HCT116 (cell line): ENCODE measurements around the gene TBX5. TPM values are rescaled to one million over a fixed set of nuclear protein-coding genes. Genes with fewer than 3 reads are reported as not detected.
A peak's percentile ranks its signal among the peaks of the same experiment; 100 is the strongest.
"Not testable (repeated sequence)": the region's sequence is repeated elsewhere in the genome, so short reads cannot be mapped to it uniquely, and the experiment has no call there.

Experiments used
- ATAC-seq: fragments of 200-7000 bp; cut with Tn5 transposase; 2 replicates; pipeline ENCODE4 v1.9.1; 2020; ENCODE audit warnings: mild to moderate bottlenecking, moderate library complexity
- BruUV-seq: library from RNA; stranded (reverse); fragments of 400-500 nt; replicated peaks from 2 replicates; lab custom pipeline; 2021; lab: Mats Ljungman, UMichigan
- CTCF ChIA-PET: fragments of 300-600 bp; sonication (Branson Sonifier 250); formaldehyde crosslinking; loops from one replicate; lab custom pipeline; 2021; ENCODE audit warnings: antibody characterized with exemption; lab: Charles Lee
- POLR2A ChIA-PET: fragments of 300-600, 350-600 bp; sonication (Branson Sonifier 250); formaldehyde crosslinking; loops from one replicate; lab custom pipeline; 2021; ENCODE audit warnings: antibody characterized with exemption; lab: Charles Lee
- RAD21 ChIA-PET, 2 experiments: fragments of 300-600 bp; sonication (Branson Sonifier 250); formaldehyde crosslinking; loops; one replicate each; lab custom pipeline; 2023; ENCODE audit warnings: low total read pairs in 2 of 2; ENCODE audit not compliant: uncharacterized antibody in 2 of 2, unreplicated experiment in 2 of 2, low non-redundant PET in 1 of 2; lab: Charles Lee
- DNase-seq: peaks from one replicate; pipeline ENCODE4 v3.0.0-alpha.2; 2010; ENCODE audit warnings: low read depth, low spot score
- H2AFZ ChIP-seq: fragments of 200-600 bp; shearing (Covaris generic), sonication (generic); 2 replicates; pipeline ENCODE4 v1.6.1; 2017; ENCODE audit warnings: low read depth, mixed run types, mixed read lengths, antibody characterized with exemption, low read length; ENCODE audit not compliant: poor library complexity, severe bottlenecking
- H3K27ac ChIP-seq: 2 replicates; pipeline ENCODE4 v1.5.1; 2012; ENCODE audit warnings: low read depth, low read length
- H3K27me3 ChIP-seq: fragments of 200-600 bp; sonication (generic); 2 replicates; pipeline ENCODE4 v1.6.1; 2016; ENCODE audit warnings: mixed run types, low read length, mixed read lengths; ENCODE audit not compliant: insufficient read depth
- H3K36me3 ChIP-seq, 2 experiments: fragments of 200-500 bp in 1 of 2; fragments of 200-600 bp in 1 of 2; sonication (Bioruptor generic) in 1 of 2; sonication (generic) in 1 of 2; 2 replicates each; pipeline versions ENCODE4 v1.5.1 to v1.6.1; 2014 to 2016; ENCODE audit warnings: low read length in 2 of 2, inconsistent platforms in 1 of 2, mixed read lengths in 1 of 2, mixed run types in 1 of 2; ENCODE audit not compliant: insufficient read depth in 2 of 2, control insufficient read depth in 1 of 2
- H3K4me1 ChIP-seq, 2 experiments: fragments of 200-600 bp in 1 of 2; sonication (generic) in 1 of 2; 2 replicates each; pipeline versions ENCODE4 v1.5.1 to v1.6.1; 2012 to 2017; ENCODE audit warnings: low read length in 2 of 2, inconsistent platforms in 1 of 2, mild to moderate bottlenecking in 1 of 2, mixed read lengths in 1 of 2, mixed run types in 1 of 2, moderate library complexity in 1 of 2; ENCODE audit not compliant: insufficient read depth in 2 of 2, control insufficient read depth in 1 of 2
- H3K4me2 ChIP-seq: fragments of 200-600 bp; sonication (generic); 2 replicates; pipeline ENCODE4 v1.6.1; 2017; ENCODE audit warnings: mixed run types, low read length, mixed read lengths
- H3K4me3 ChIP-seq, 2 experiments: fragments of 200-600 bp in 1 of 2; sonication (generic) in 1 of 2; replicated peaks in 1 of 2; 2 replicates each; pipeline ENCODE4 v1.5.1; 2011 to 2016; ENCODE audit warnings: low read length in 2 of 2, control low read depth in 1 of 2, low read depth in 1 of 2, mild to moderate bottlenecking in 1 of 2, mixed read lengths in 1 of 2, mixed run types in 1 of 2
- H3K79me2 ChIP-seq: fragments of 200-600 bp; sonication (generic); 2 replicates; pipeline ENCODE4 v1.6.1; 2017; ENCODE audit warnings: mild to moderate bottlenecking, mixed run types, low read length, moderate library complexity, mixed read lengths; ENCODE audit not compliant: insufficient read depth
- H3K9ac ChIP-seq: fragments of 200-600 bp; sonication (generic); 2 replicates; pipeline ENCODE4 v1.6.1; 2016; ENCODE audit warnings: low read length, mixed read lengths
- H3K9me2 ChIP-seq: fragments of 200-600 bp; sonication (generic), shearing (Covaris generic); 2 replicates; pipeline ENCODE4 v1.6.1; 2017; ENCODE audit warnings: mixed run types, mild to moderate bottlenecking, moderate library complexity; ENCODE audit not compliant: insufficient read depth
- H3K9me3 ChIP-seq, 2 experiments: fragments of 200-500 bp in 1 of 2; fragments of 200-600 bp in 1 of 2; sonication (Bioruptor generic) in 1 of 2; sonication (generic) in 1 of 2; 2 replicates each; pipeline ENCODE4 v1.6.1; 2014 to 2017; ENCODE audit warnings: low read length in 2 of 2, mixed read lengths in 2 of 2, inconsistent platforms in 1 of 2, low read depth in 1 of 2, mild to moderate bottlenecking in 1 of 2, mixed run types in 1 of 2, moderate library complexity in 1 of 2; ENCODE audit not compliant: control insufficient read depth in 1 of 2, insufficient read depth in 1 of 2
- H4K20me1 ChIP-seq: fragments of 200-600 bp; sonication (generic), shearing (Covaris generic); 2 replicates; pipeline ENCODE4 v1.6.1; 2017; ENCODE audit warnings: mixed run types, mild to moderate bottlenecking, moderate library complexity; ENCODE audit not compliant: insufficient read depth
- EGR1 ChIP-seq: IDR thresholded peaks from 2 replicates; pipeline ENCODE4 v1.6.1; 2012; ENCODE audit warnings: low read depth
- RAD21 ChIP-seq: IDR thresholded peaks from 2 replicates; pipeline ENCODE4 v1.6.1; 2012; ENCODE audit warnings: low read depth, mild to moderate bottlenecking
- intact Hi-C: fragments of 100-400 bp; cut with micrococcal nuclease; formaldehyde crosslinking; loops from 2 replicates; pipeline ENCODE4 v1.10.0; 2022
- total RNA-seq: library from RNA; stranded (reverse); gene quantifications from one replicate; pipeline ENCODE4 v1.2.1, GENCODE V29; 2021; ENCODE audit not compliant: unreplicated experiment
- TF ChIP-seq, protein P1 (sequence below), 3 experiments: fragments of 200-600 bp in 1 of 3; sonication (generic) in 1 of 3; IDR thresholded peaks in 2 of 3; conservative IDR thresholded peaks in 1 of 3; 2 replicates each; pipeline ENCODE4 v1.5.1; 2012 to 2017; ENCODE audit warnings: low read depth in 2 of 3, low read length in 2 of 3, antibody characterized with exemption in 1 of 3, borderline replicate concordance in 1 of 3, control low read depth in 1 of 3, mild to moderate bottlenecking in 1 of 3, mixed read lengths in 1 of 3, mixed run types in 1 of 3, moderate library complexity in 1 of 3; ENCODE audit not compliant: insufficient read depth in 1 of 3

TBX5 gene
- total RNA-seq, 1 experiment from 2014 or later = 0.10 TPM

DNA sequence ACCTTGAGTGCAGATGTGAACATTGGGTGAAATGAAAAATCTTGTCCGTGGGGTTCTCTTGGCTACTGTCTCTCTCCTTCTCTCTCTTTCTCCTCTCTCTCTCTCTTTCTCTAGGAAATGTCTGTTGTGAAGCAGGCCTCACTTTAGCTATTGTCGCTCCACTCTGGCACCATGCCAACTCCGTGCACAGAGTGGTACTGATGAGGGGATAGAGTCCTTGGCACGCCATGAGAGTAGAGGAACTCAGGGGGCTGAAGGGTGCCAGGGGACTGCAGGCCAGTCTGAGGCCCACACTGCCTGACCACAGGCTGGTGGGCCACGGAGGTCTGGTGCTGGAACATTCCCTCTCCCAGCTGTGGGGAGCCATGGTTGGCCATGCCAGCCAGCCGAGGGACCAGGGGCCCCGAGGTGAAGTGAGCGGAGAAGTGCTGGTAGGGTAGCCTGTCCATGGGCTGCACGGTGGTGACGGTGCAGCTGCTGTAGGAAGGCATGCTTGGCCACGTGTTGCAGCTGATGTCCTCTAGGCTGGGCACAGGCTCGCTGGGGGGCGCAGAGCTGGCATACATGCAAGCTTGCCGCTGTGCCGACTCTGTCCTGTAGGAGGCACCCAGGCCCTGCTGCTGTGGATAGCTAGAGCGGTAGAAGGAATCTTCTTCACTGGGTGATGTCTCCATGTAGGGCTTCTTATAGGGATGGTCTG is 50.4 kb downstream of the TBX5 start:
- Histone ChIP-seq H3K36me3 (no peaks in the 10 kb centered on the region), H3K9ac (no peak overlapping the region), H2AFZ (no peak overlapping the region), H3K4me3 (no peak overlapping the region), H3K4me1 (no peaks in the 10 kb centered on the region), H3K27ac (no peak overlapping the region), H3K79me2 (no peaks in the 10 kb centered on the region), H3K27me3 (peaks cover 35% of the 10 kb centered on the region), H4K20me1 (no peaks in the 10 kb centered on the region), H3K9me3 (no peaks in the 10 kb centered on the region), H3K9me2 (no peaks in the 10 kb centered on the region), H3K4me2 (no peak overlapping the region)
- CTCF ChIA-PET = interaction anchor here (0.9 kb wide), 1 partner anchor 153 kb away, joined by 4 read pairs; no protein-coding TSS in a partner anchor
- RAD21 ChIA-PET = no interaction called here
- intact Hi-C loops = loop anchor here (10.0 kb wide), 1 partner anchor 119 kb away; no protein-coding TSS in a partner anchor
- TF ChIP-seq EGR1 (no peak), RAD21 (peak; percentile 46; the same call in 1 of the 2 replicates)
- TF ChIP-seq, protein P1, sequence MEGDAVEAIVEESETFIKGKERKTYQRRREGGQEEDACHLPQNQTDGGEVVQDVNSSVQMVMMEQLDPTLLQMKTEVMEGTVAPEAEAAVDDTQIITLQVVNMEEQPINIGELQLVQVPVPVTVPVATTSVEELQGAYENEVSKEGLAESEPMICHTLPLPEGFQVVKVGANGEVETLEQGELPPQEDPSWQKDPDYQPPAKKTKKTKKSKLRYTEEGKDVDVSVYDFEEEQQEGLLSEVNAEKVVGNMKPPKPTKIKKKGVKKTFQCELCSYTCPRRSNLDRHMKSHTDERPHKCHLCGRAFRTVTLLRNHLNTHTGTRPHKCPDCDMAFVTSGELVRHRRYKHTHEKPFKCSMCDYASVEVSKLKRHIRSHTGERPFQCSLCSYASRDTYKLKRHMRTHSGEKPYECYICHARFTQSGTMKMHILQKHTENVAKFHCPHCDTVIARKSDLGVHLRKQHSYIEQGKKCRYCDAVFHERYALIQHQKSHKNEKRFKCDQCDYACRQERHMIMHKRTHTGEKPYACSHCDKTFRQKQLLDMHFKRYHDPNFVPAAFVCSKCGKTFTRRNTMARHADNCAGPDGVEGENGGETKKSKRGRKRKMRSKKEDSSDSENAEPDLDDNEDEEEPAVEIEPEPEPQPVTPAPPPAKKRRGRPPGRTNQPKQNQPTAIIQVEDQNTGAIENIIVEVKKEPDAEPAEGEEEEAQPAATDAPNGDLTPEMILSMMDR (IDR thresholded peaks at IDR 0.05 in 2 of 3, conservative IDR thresholded peaks at IDR 0.05 in 1 of 3; ENCODE audit: borderline replicate concordance in 1 of 3, insufficient read depth in 1 of 3, low read depth in 2 of 3, low read length in 2 of 3) = peak; percentile 48 to 51 (median 49); a peak in 5 of 6 replicates
- POLR2A ChIA-PET = no interaction called here
- peak; percentile 80 for ATAC-seq
- DNase-seq = peak; percentile 7
- no TSS peak for BruUV-seq

- CTCF ChIA-PET, BruUV-seq, H3K9me2 ChIP-seq, RAD21 ChIA-PET, H3K36me3 ChIP-seq, H4K20me1 ChIP-seq, H3K27ac ChIP-seq, H3K79me2 ChIP-seq, H3K9me3 ChIP-seq, POLR2A ChIA-PET, ATAC-seq, intact Hi-C loops, H3K4me3 ChIP-seq, H3K9ac ChIP-seq, DNase-seq, H2AFZ ChIP-seq, H3K4me2 ChIP-seq, H3K4me1 ChIP-seq: not testable (repeated sequence)
- peaks cover 23% of the 10 kb centered on the region for H3K27me3 ChIP-seq
These were observed 56.7 kb downstream of the TBX5 start for GRCh38 chr12:114349239-114349638.
